ENCODE measurements around the gene REEP1.

GRCh38 chr2:86301009-86301408 lies 36.4 kb downstream of the REEP1 start:
- no peak for TF ChIP-seq POLR2AphosphoS5 (IDR thresholded peaks at IDR 0.05; ENCODE audit: low read depth, low read length)
- TF ChIP-seq, protein P1, sequence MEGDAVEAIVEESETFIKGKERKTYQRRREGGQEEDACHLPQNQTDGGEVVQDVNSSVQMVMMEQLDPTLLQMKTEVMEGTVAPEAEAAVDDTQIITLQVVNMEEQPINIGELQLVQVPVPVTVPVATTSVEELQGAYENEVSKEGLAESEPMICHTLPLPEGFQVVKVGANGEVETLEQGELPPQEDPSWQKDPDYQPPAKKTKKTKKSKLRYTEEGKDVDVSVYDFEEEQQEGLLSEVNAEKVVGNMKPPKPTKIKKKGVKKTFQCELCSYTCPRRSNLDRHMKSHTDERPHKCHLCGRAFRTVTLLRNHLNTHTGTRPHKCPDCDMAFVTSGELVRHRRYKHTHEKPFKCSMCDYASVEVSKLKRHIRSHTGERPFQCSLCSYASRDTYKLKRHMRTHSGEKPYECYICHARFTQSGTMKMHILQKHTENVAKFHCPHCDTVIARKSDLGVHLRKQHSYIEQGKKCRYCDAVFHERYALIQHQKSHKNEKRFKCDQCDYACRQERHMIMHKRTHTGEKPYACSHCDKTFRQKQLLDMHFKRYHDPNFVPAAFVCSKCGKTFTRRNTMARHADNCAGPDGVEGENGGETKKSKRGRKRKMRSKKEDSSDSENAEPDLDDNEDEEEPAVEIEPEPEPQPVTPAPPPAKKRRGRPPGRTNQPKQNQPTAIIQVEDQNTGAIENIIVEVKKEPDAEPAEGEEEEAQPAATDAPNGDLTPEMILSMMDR (IDR thresholded peaks at IDR 0.05): no peak
- TF ChIP-seq SIN3A (IDR thresholded peaks at IDR 0.05; ENCODE audit: borderline replicate concordance, insufficient read depth, low read depth, low read length): no peak

All from Panc1 (cell line).